A549 treated with AZD2906 at 1 μM for 4 hours (cell line): ENCODE data around the gene LACRT. TPM values are rescaled to one million over a fixed set of nuclear protein-coding genes. Genes with fewer than 3 reads are reported as not detected.

Experiments
- total RNA-seq: library from RNA; stranded (reverse); fragments of 200-300 nt; extraction: Qiagen RNA extraction; gene quantifications from 5 replicates; pipeline ENCODE4 v1.2.3, GENCODE V29; 2022

LACRT gene, protein sequence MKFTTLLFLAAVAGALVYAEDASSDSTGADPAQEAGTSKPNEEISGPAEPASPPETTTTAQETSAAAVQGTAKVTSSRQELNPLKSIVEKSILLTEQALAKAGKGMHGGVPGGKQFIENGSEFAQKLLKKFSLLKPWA
- total RNA-seq: not detected in 5 replicates

DNA sequence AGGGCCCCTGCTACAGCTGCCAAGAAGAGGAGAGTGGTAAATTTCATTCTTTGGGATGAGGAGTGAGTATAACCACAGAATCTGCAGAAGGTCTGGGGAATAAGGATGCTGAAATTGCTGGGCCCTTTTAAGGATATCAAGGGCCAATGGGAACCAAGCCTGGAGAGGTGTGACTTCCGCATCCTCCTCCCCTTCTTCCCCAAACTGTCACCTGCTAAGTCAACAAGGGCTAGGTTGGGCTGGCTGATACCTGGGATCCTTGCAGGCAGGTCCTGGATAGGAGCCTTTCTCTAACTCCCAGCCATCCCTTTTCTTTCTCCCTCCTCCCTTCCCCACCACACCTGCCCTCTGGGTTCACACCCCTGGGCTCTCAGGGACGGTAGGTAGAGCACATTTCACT is at the start of gene LACRT:
Gene LACRT (minus strand): TSS at position 101 of the 400 bp plus-strand sequence. CDS start 54 bp downstream, at position 47.

DNA sequence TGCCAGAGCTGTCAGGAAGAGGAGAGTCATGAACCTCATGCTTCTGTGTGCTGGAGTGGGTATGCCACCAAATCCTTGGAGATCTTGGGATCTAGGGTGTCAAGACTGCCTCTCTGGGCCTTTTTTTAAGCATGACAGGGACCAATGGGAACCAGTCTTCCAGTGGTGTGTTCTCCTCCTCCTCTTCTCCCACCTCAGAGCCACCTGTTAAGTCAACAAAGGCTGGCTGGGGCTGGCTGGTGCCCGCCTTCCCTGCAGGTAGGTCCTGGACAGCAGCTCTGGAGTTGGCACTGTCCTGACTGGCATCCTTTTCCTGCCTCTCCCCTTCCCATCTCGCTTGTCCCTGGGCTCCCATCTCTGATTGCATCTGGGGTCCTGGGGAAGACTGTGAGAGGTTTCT is 13.6 kb upstream of the LACRT start, which contains the start of gene DCD:
Gene DCD (minus strand): TSS at position 101 of the 400 bp plus-strand sequence. CDS start 62 bp downstream, at position 39.

DNA sequence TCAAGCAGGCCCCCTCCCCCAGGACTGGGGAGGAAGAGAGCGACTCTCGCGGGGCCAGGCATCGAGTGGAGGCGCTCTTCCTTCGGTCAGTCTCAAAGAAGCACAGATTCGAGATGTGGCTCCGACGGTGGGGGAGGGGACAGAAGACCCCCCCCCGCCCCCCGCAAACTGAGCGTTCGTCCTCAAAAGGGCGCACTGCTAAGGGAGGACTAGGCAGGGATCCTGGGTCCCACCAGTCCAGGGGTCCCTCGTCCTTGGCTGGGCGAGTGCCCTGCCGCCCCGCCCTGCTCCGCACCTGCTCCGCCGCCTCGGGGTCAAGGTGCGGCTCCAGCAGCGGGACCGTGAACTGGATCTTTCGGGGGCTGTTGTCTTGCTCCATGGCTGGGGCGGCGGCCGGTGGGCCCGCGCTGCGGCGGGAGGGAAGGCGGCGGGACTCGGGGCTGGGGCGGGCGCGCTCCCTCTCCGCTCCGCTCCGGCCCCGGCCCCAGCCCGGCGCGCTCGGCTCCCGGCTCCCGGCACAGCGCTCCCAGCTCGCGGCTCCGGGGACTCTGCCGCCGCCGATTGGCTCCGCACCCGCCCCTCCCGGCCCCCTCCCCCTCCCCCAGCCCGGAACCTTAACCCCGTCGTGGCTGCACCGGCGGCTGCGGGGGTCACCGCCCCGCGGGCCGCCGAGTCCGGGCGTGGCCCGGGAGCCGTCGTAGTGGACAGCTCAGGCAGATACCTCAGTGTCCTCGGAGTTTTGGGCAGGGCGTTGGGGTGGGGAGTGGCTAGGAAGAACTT is 46.4 kb downstream of the LACRT start, which contains the start of gene PPP1R1A:
Gene PPP1R1A (minus strand): TSS at position 550 of the 780 bp plus-strand sequence. CDS start 171 bp downstream, at position 379.

Other genes with a start within 250 kb of the LACRT start
- 232 to 312 TPM (median 289 TPM) in 5 replicates for gene ITGA5, start 215.6 kb downstream of the LACRT start, total RNA-seq
- not detected in 5 replicates for gene GTSF1, start 161.3 kb downstream of the LACRT start, total RNA-seq
- 0.06 TPM in 1 of 5 replicates, not detected in the others for gene NCKAP1L, start 137.1 kb downstream of the LACRT start, total RNA-seq
- gene PDE1B, start 85.3 kb downstream of the LACRT start, total RNA-seq: 0.02 to 0.03 TPM in 2 of 5 replicates, not detected in the others
- 0.13 to 0.28 TPM (median 0.19 TPM) in 5 replicates for gene PPP1R1A, start 46.2 kb downstream of the LACRT start, total RNA-seq
- gene DCD, start 13.5 kb upstream of the LACRT start, total RNA-seq: not detected in 5 replicates
- gene MUCL1, start 219.6 kb upstream of the LACRT start, total RNA-seq: not detected in 5 replicates